GM19438 (cell line): ENCODE measurements around the gene NXPH4.

Experiments
- ATAC-seq: cut with Tn5 transposase; IDR thresholded peaks from one replicate; pipeline ENCODE4 v1.9.1; 2021; ENCODE audit warnings: low read depth; ENCODE audit not compliant: unreplicated experiment

NXPH4 gene

GRCh38 chr12:57216921-57217879 is 606 bp downstream of the NXPH4 start:
- no peak for ATAC-seq

- ATAC-seq, result no peak
Measured at GRCh38 chr12:57218030-57218853, 1.6 kb downstream of the NXPH4 start.

GRCh38 chr12:57219205-57219992 is 2.8 kb downstream of the NXPH4 start:
- ATAC-seq, result no peak

GRCh38 chr12:57219993-57220754 is 3.6 kb downstream of the NXPH4 start:
- no peak for ATAC-seq

GRCh38 chr12:57220770-57221168 is 4.2 kb downstream of the NXPH4 start:
- no peak for ATAC-seq

GRCh38 chr12:57221169-57221917 is 4.7 kb downstream of the NXPH4 start:
- ATAC-seq, result no peak

- ATAC-seq, result no peak
Measured at GRCh38 chr12:57222286-57223190, 5.9 kb downstream of the NXPH4 start.

- no peak for ATAC-seq
Measured at GRCh38 chr12:57223191-57224165, 6.9 kb downstream of the NXPH4 start.

GRCh38 chr12:57224278-57224972 is 7.8 kb downstream of the NXPH4 start:
- ATAC-seq, result no peak

GRCh38 chr12:57224973-57225679 is 8.5 kb downstream of the NXPH4 start:
- no peak for ATAC-seq

GRCh38 chr12:57225680-57226210 is 9.2 kb downstream of the NXPH4 start:
- no peak for ATAC-seq

- ATAC-seq, result no peak
Measured at GRCh38 chr12:57226588-57227314, 10.2 kb downstream of the NXPH4 start.

GRCh38 chr12:57227315-57228115 is 10.9 kb downstream of the NXPH4 start:
- no peak for ATAC-seq

- peak; percentile 12 for ATAC-seq
Measured at GRCh38 chr12:57229046-57229633, 12.5 kb downstream of the NXPH4 start.
